ENCODE data around the gene FXN.
A peak's percentile ranks its signal among the peaks of the same experiment; 100 is the strongest.

The FXN gene

GRCh38 chr9:69120380-69121154 is 85.0 kb downstream of the FXN start:
- TF ChIP-seq TAF1 (IDR thresholded peaks at IDR 0.05; ENCODE audit: borderline replicate concordance, low read depth, low read length) = no peak
- no peak for TF ChIP-seq POLR2A (IDR thresholded peaks at IDR 0.05; ENCODE audit: low read depth, low read length)
- no peak for TF ChIP-seq POLR2AphosphoS5 (IDR thresholded peaks at IDR 0.05; ENCODE audit: low read depth, low read length)

GRCh38 chr9:69121155-69122081 is 85.9 kb downstream of the FXN start:
- DNase-seq (ENCODE audit: insufficient read length) (peak; percentile 60), FAIRE-seq (peak; percentile 84)
- TF ChIP-seq TAF1 (IDR thresholded peaks at IDR 0.05; ENCODE audit: borderline replicate concordance, low read depth, low read length) (no peak), POLR2AphosphoS5 (IDR thresholded peaks at IDR 0.05; ENCODE audit: low read depth, low read length) (no peak), POLR2A (IDR thresholded peaks at IDR 0.05; ENCODE audit: low read depth, low read length) (no peak)

More at GRCh38 chr9:69120380-69121154, 85.0 kb downstream of the FXN start:
- peak; percentile 43 for DNase-seq (ENCODE audit: insufficient read length)
- FAIRE-seq = no peak

- no peak for TF ChIP-seq TAF1 (IDR thresholded peaks at IDR 0.05; ENCODE audit: borderline replicate concordance, low read depth, low read length)
- TF ChIP-seq POLR2AphosphoS5 (IDR thresholded peaks at IDR 0.05; ENCODE audit: low read depth, low read length) = no peak
- no peak for TF ChIP-seq POLR2A (IDR thresholded peaks at IDR 0.05; ENCODE audit: low read depth, low read length)
- DNase-seq (ENCODE audit: insufficient read length) (peak; percentile 49), FAIRE-seq (no peak)
Observed at GRCh38 chr9:69122082-69122548, 86.6 kb downstream of the FXN start.

GRCh38 chr9:69122549-69123141 is 87.1 kb downstream of the FXN start:
- TF ChIP-seq TAF1 (IDR thresholded peaks at IDR 0.05; ENCODE audit: borderline replicate concordance, low read depth, low read length) (no peak), POLR2AphosphoS5 (IDR thresholded peaks at IDR 0.05; ENCODE audit: low read depth, low read length) (no peak), POLR2A (IDR thresholded peaks at IDR 0.05; ENCODE audit: low read depth, low read length) (no peak)
- no peak for DNase-seq (ENCODE audit: insufficient read length)
- no peak for FAIRE-seq

GRCh38 chr9:69130456-69131441 is 95.2 kb downstream of the FXN start:
- no peak for FAIRE-seq
- no peak for TF ChIP-seq TAF1 (IDR thresholded peaks at IDR 0.05; ENCODE audit: borderline replicate concordance, low read depth, low read length)
- no peak for TF ChIP-seq POLR2A (IDR thresholded peaks at IDR 0.05; ENCODE audit: low read depth, low read length)
- TF ChIP-seq POLR2AphosphoS5 (IDR thresholded peaks at IDR 0.05; ENCODE audit: low read depth, low read length) = no peak

GRCh38 chr9:69131682-69132081 is 96.1 kb downstream of the FXN start:
- no peak for DNase-seq (ENCODE audit: insufficient read length)
- no peak for FAIRE-seq
- TF ChIP-seq POLR2AphosphoS5 (IDR thresholded peaks at IDR 0.05; ENCODE audit: low read depth, low read length) (no peak), TAF1 (IDR thresholded peaks at IDR 0.05; ENCODE audit: borderline replicate concordance, low read depth, low read length) (no peak), POLR2A (IDR thresholded peaks at IDR 0.05; ENCODE audit: low read depth, low read length) (no peak)

More at GRCh38 chr9:69130456-69131441, 95.2 kb downstream of the FXN start:
- no peak for DNase-seq (ENCODE audit: insufficient read length)

- TF ChIP-seq TAF1 (IDR thresholded peaks at IDR 0.05; ENCODE audit: borderline replicate concordance, low read depth, low read length) (no peak), POLR2A (IDR thresholded peaks at IDR 0.05; ENCODE audit: low read depth, low read length) (no peak), POLR2AphosphoS5 (IDR thresholded peaks at IDR 0.05; ENCODE audit: low read depth, low read length) (no peak)
- no peak for DNase-seq (ENCODE audit: insufficient read length)
- no peak for FAIRE-seq
Observed at GRCh38 chr9:69132361-69132760, 96.8 kb downstream of the FXN start.

- DNase-seq (ENCODE audit: insufficient read length) (no peak), FAIRE-seq (no peak)
- TF ChIP-seq POLR2AphosphoS5 (IDR thresholded peaks at IDR 0.05; ENCODE audit: low read depth, low read length) (no peak), TAF1 (IDR thresholded peaks at IDR 0.05; ENCODE audit: borderline replicate concordance, low read depth, low read length) (no peak), POLR2A (IDR thresholded peaks at IDR 0.05; ENCODE audit: low read depth, low read length) (no peak)
Observed at GRCh38 chr9:69134412-69134811, 98.9 kb downstream of the FXN start.

GRCh38 chr9:69136185-69136584 is 100.6 kb downstream of the FXN start:
- no peak for DNase-seq (ENCODE audit: insufficient read length)
- TF ChIP-seq TAF1 (IDR thresholded peaks at IDR 0.05; ENCODE audit: borderline replicate concordance, low read depth, low read length) (no peak), POLR2AphosphoS5 (IDR thresholded peaks at IDR 0.05; ENCODE audit: low read depth, low read length) (no peak), POLR2A (IDR thresholded peaks at IDR 0.05; ENCODE audit: low read depth, low read length) (no peak)
- FAIRE-seq = no peak

GRCh38 chr9:69136779-69137178 is 101.2 kb downstream of the FXN start:
- no peak for FAIRE-seq
- TF ChIP-seq POLR2AphosphoS5 (IDR thresholded peaks at IDR 0.05; ENCODE audit: low read depth, low read length) (no peak), TAF1 (IDR thresholded peaks at IDR 0.05; ENCODE audit: borderline replicate concordance, low read depth, low read length) (no peak), POLR2A (IDR thresholded peaks at IDR 0.05; ENCODE audit: low read depth, low read length) (no peak)

More at GRCh38 chr9:69136779-69137178, 101.2 kb downstream of the FXN start:
- DNase-seq (ENCODE audit: insufficient read length) = no peak
